D721Med (cell line): ENCODE measurements around the gene LRMDA.

ENCODE experiments used
- DNase-seq: peaks from one replicate; pipeline ENCODE4 v3.0.0; 2011; ENCODE audit warnings: low spot score; ENCODE audit not compliant: insufficient read length
- FAIRE-seq: peaks from 2 replicates; lab custom pipeline; 2011; peaks lifted over from hg19 to GRCh38; lab: Jason Lieb, UNC
- TF ChIP-seq, protein P1 (sequence below): IDR thresholded peaks from 2 replicates; pipeline ENCODE4 v1.5.1; 2012; ENCODE audit warnings: mild to moderate bottlenecking, control low read depth; ENCODE audit not compliant: insufficient read depth; ENCODE audit errors: missing control alignments

Gene LRMDA

GRCh38 chr10:75717126-75717916, 285.9 kb downstream of the LRMDA start:
- FAIRE-seq: no peak
- no peak for DNase-seq
- TF ChIP-seq, protein P1, sequence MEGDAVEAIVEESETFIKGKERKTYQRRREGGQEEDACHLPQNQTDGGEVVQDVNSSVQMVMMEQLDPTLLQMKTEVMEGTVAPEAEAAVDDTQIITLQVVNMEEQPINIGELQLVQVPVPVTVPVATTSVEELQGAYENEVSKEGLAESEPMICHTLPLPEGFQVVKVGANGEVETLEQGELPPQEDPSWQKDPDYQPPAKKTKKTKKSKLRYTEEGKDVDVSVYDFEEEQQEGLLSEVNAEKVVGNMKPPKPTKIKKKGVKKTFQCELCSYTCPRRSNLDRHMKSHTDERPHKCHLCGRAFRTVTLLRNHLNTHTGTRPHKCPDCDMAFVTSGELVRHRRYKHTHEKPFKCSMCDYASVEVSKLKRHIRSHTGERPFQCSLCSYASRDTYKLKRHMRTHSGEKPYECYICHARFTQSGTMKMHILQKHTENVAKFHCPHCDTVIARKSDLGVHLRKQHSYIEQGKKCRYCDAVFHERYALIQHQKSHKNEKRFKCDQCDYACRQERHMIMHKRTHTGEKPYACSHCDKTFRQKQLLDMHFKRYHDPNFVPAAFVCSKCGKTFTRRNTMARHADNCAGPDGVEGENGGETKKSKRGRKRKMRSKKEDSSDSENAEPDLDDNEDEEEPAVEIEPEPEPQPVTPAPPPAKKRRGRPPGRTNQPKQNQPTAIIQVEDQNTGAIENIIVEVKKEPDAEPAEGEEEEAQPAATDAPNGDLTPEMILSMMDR: no peak

GRCh38 chr10:75718991-75719390, 287.6 kb downstream of the LRMDA start:
- no peak for DNase-seq
- TF ChIP-seq, protein P1: no peak
- no peak for FAIRE-seq

DNA sequence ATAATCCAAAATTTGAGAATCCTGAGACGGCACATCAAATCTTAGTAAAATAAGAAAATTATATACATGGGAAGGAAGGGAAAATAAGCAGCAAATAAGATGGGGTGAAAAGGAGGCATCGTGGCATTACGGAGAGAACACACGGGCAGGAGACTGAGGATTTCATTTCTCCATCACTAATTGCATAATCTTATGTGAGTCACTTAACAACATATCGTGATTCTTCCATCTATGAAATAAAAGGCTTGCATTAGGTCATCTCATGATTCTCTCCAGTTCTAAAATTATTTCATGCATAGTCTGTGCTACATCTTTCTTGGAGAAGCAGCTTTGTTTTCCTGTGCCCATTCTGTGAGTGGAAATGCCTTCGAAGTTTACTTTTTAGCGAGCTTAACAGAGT, 288.7 kb downstream of the LRMDA start:
- DNase-seq (no peak), FAIRE-seq (no peak)
- TF ChIP-seq, protein P1: no peak

DNA sequence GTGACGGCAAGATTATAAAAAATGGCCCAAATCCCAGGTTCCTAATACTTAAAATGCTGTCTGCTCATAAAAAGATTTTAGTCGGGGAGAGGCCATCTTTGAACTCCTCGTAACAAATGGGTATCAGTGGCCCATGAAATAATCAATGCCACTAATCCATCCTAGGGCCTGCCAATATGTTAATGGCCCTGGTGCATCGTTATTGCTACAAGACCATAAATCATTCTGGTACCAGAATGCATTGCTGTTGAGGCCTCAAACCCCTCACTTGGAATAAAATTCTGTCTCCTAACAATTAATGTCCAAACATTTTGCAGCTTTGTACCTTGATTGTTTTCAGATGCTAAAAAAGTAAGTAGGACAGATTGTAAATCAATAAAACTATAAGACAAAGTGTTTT, 290.6 kb downstream of the LRMDA start:
- no peak for DNase-seq
- no peak for FAIRE-seq
- TF ChIP-seq, protein P1: no peak

DNA sequence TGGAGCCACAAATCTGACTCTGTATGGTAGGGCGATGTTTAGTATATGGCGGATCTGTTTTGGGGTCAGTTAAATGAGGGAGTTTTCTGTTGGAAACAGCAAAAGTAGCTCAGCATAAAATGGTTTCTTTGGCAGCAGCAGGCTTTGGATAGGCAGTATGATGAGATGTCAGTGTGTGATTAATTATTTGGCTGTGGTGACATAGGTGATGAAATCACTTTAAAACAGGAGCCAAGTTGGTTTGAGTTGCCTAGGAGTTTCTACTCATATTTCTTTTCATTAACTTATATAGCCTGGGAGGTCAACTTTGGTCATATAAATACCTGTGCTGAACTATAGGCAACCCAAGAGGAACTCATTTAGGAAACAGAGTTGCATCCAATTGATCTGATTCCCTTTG, 291.2 kb downstream of the LRMDA start:
- DNase-seq (no peak), FAIRE-seq (no peak)

DNA sequence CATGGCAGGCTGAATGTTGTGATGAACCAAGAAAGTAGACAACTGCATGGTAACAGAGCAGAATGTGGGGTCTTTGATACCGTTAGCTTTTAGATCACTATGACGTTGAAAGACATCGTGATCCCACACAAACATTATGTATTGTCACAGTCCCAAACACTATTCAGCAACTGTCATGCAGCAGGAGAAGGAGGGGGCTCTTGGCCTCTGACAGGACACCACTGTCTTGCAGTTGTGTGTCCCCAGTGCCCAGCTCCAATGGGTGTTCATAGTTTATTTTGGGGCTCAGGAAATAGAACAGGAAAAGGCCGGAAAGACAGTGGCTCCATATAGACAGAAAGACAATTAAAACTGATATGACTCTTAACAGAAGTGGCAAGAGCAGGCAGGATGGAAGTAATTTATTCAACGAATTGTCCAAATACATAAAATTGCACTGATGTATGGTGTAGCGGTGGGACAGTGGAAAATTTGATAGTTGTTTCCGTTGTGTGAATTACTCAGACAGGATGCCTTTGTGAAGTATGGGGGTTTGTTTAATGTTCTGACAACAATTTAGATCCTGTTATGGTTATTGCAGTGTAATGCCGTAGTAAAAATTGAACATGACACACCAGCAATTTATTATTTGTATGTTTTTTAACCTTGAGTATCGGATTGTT, 292.0 kb downstream of the LRMDA start:
- FAIRE-seq (no peak), DNase-seq (no peak)
- TF ChIP-seq, protein P1: no peak

More for the DNA sequence above, 291.2 kb downstream of the LRMDA start:
- TF ChIP-seq, protein P1: no peak

- DNase-seq (no peak), FAIRE-seq (no peak)
- TF ChIP-seq, protein P1: no peak
Measured at GRCh38 chr10:75724047-75724446, 292.6 kb downstream of the LRMDA start.
